PC-3 (cell line): Measurements from ENCODE around the gene EPB41. TPM values are rescaled to one million over a fixed set of nuclear protein-coding genes. Genes with fewer than 3 reads are reported as not detected.
A peak's percentile ranks its signal among the peaks of the same experiment; 100 is the strongest.
"Not testable (repeated sequence)": the region's sequence is repeated elsewhere in the genome, so short reads cannot be mapped to it uniquely, and the experiment has no call there.

ENCODE experiments used
- ATAC-seq: fragments of 200-7000 bp; cut with Tn5 transposase; 2 replicates; pipeline ENCODE4 v1.9.1; 2020; ENCODE audit warnings: mild to moderate bottlenecking, moderate library complexity
- BruUV-seq: library from RNA; stranded (reverse); fragments of 400-500 nt; replicated peaks from 2 replicates; lab custom pipeline; 2021; lab: Mats Ljungman, UMichigan
- CTCF ChIA-PET: fragments of 300-600 bp; sonication (Branson Sonifier 250); formaldehyde crosslinking; loops from one replicate; lab custom pipeline; 2022; ENCODE audit warnings: antibody characterized with exemption; lab: Charles Lee
- POLR2A ChIA-PET: fragments of 300-600 bp; sonication (Branson Sonifier 250); formaldehyde crosslinking; loops from one replicate; lab custom pipeline; 2022; ENCODE audit warnings: antibody characterized with exemption; ENCODE audit not compliant: unreplicated experiment; lab: Charles Lee
- DNase-seq: peaks from one replicate; pipeline ENCODE4 v3.0.0-alpha.2; 2015
- H2AFZ ChIP-seq: fragments of 300-600 bp; sonication (generic); 2 replicates; pipeline ENCODE4 v1.6.0; 2016; ENCODE audit warnings: antibody characterized with exemption, low read length
- H3F3A ChIP-seq: fragments of 300-600 bp; sonication (generic); one replicate; pipeline ENCODE4 v1.6.0; 2017; ENCODE audit warnings: antibody characterized with exemption, low read length, control low read depth, mild to moderate bottlenecking; ENCODE audit not compliant: unreplicated experiment
- H3K27ac ChIP-seq: fragments of 300-600 bp; sonication (generic); 2 replicates; pipeline ENCODE4 v1.5.1; 2016; ENCODE audit warnings: mild to moderate bottlenecking, low read length
- H3K27me3 ChIP-seq: fragments of 300-600 bp; sonication (generic); 2 replicates; pipeline ENCODE4 v1.6.1; 2016; ENCODE audit warnings: low read length, mixed read lengths
- H3K36me3 ChIP-seq: fragments of 300-600 bp; sonication (generic); 2 replicates; pipeline ENCODE4 v1.6.1; 2016; ENCODE audit warnings: low read depth, mixed run types, low read length, mixed read lengths
- H3K4me1 ChIP-seq: fragments of 300-600 bp; sonication (generic); 2 replicates; pipeline ENCODE4 v1.5.1; 2016; ENCODE audit warnings: low read length; ENCODE audit not compliant: insufficient read depth
- H3K4me2 ChIP-seq: fragments of 300-600 bp; sonication (generic); 2 replicates; pipeline ENCODE4 v1.6.0; 2016; ENCODE audit warnings: low read length
- H3K4me3 ChIP-seq: fragments of 300-600 bp; sonication (generic); 2 replicates; pipeline ENCODE4 v1.5.1; 2016; ENCODE audit warnings: mild to moderate bottlenecking, low read length, mixed read lengths
- H3K79me2 ChIP-seq: fragments of 300-600 bp; sonication (generic); 2 replicates; pipeline ENCODE4 v1.6.1; 2017; ENCODE audit warnings: low read length, mixed read lengths
- H3K9ac ChIP-seq: fragments of 300-600 bp; sonication (generic); 2 replicates; pipeline ENCODE4 v1.6.0; 2016; ENCODE audit warnings: mild to moderate bottlenecking, low read length
- H3K9me2 ChIP-seq: fragments of 300-600 bp; sonication (generic); replicated peaks from 2 replicates; pipeline ENCODE4 v1.6.1; 2016; ENCODE audit warnings: mixed run types, low read length, mixed read lengths
- H3K9me3 ChIP-seq: fragments of 300-600 bp; sonication (generic); 2 replicates; pipeline ENCODE4 v1.6.1; 2016; ENCODE audit warnings: low read length, mixed read lengths
- H4K20me1 ChIP-seq: fragments of 300-600 bp; sonication (generic); 2 replicates; pipeline ENCODE4 v1.6.1; 2016; ENCODE audit warnings: low read length, mixed read lengths
- EZH2 ChIP-seq: fragments of 300-600 bp; sonication (generic); IDR thresholded peaks from one replicate; pipeline ENCODE4 v1.6.1; 2017; ENCODE audit warnings: antibody characterized with exemption, mild to moderate bottlenecking, low read length; ENCODE audit not compliant: unreplicated experiment
- EZH2phosphoT487 ChIP-seq: fragments of 300-600 bp; sonication (generic); IDR thresholded peaks from 2 replicates; pipeline ENCODE4 v1.6.1; 2018; ENCODE audit warnings: mild to moderate bottlenecking, antibody characterized with exemption, low read length, borderline replicate concordance
- intact Hi-C: fragments of 100-400 bp; cut with micrococcal nuclease; formaldehyde crosslinking; loops from 2 replicates; pipeline ENCODE4 v1.9.0; 2023
- total RNA-seq: library from RNA; depleted of rRNA; stranded (reverse); fragments of >200 nt; gene quantifications from 2 replicates; pipeline ENCODE4 v1.2.3, GENCODE V29; 2014
- TF ChIP-seq, protein P1 (sequence below): fragments of 300-600 bp; sonication (generic); conservative IDR thresholded peaks from 2 replicates; pipeline ENCODE4 v1.5.1; 2017; ENCODE audit warnings: antibody characterized with exemption, low read depth, mild to moderate bottlenecking, low read length

EPB41 gene
- total RNA-seq, 1 experiment from 2014 or later, result 44.9 TPM

DNA sequence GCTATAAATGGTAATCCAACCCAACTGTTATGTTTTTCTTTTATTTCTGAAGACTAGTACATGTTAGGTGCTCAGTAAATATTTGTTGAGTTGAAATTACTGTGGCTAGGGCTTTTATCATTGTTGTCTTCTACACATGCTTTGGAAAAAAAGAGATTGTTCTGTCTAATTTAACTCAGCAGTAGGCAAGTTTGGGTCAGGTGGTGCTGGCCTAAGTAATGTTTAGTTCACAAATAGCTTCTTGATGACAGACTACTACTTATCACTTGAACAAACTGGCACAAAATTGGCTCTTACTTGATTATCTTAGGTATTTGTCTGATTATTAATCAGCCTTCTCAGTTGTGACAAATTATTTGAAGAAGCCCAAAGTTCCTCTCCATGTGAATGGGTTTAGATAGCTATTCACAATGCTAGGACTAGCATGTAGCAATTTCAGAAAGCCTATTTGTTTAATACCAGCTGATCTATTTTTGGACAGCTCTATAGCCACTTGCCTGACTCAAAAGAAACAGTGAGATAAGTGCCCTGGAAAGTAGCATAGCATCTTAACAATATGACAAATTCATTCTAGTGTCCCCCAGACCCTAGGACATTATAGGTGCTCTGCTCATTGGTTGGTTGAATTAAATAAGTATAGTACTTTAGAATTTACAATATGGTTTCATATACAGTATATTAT is 176.7 kb downstream of the EPB41 start:
- no peaks in the 10 kb centered on the region for H4K20me1 ChIP-seq
- H3K9me2 ChIP-seq, result no peaks in the 10 kb centered on the region
- H3K27ac ChIP-seq, result no peak overlapping the region
- no peak overlapping the region for H3K4me2 ChIP-seq
- no peaks in the 10 kb centered on the region for H3F3A ChIP-seq
- no peaks in the 10 kb centered on the region for H3K9me3 ChIP-seq
- no peak for TF ChIP-seq EZH2
- no peak overlapping the region for H2AFZ ChIP-seq
- H3K9ac ChIP-seq, result no peak overlapping the region
- no TSS peak for BruUV-seq
- no peaks in the 10 kb centered on the region for H3K27me3 ChIP-seq
- H3K79me2 ChIP-seq, result no peaks in the 10 kb centered on the region
- ChIA-PET POLR2A (no interaction called here), CTCF (no interaction called here)
- peaks cover 21% of the 10 kb centered on the region for H3K4me1 ChIP-seq
- no peaks in the 10 kb centered on the region for H3K36me3 ChIP-seq
- intact Hi-C loops, result no loop called here
- ATAC-seq (no peak), DNase-seq (no peak)
- H3K4me3 ChIP-seq, result no peak overlapping the region

DNA sequence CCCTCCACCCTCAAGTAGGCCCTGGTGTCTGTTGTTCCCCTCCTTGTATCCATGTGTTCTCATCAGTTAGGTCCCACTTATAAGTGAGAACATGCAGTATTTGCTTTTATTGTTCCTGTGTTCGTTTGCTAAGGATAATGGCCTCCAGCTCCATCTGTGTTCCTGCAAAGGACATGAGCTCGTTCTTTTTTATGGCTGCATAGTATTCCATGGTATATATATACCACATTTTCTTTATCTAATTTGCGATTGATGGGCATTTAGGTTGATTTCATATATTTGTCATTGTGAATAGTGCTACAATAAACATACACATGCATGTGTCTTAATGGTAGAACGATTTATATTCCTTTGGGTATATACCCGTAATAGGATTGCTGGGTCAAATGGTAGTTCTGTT is 178.3 kb downstream of the EPB41 start:
- intact Hi-C loops, H3K9ac ChIP-seq, H2AFZ ChIP-seq, H3K27ac ChIP-seq, H3K4me3 ChIP-seq, DNase-seq, ATAC-seq, H3K36me3 ChIP-seq, H3F3A ChIP-seq, H3K9me2 ChIP-seq, BruUV-seq, H3K9me3 ChIP-seq, POLR2A ChIA-PET, H3K79me2 ChIP-seq, H3K4me2 ChIP-seq, H3K27me3 ChIP-seq, CTCF ChIA-PET, H4K20me1 ChIP-seq: not testable (repeated sequence)
- H3K4me1 ChIP-seq, result peaks cover 21% of the 10 kb centered on the region

DNA sequence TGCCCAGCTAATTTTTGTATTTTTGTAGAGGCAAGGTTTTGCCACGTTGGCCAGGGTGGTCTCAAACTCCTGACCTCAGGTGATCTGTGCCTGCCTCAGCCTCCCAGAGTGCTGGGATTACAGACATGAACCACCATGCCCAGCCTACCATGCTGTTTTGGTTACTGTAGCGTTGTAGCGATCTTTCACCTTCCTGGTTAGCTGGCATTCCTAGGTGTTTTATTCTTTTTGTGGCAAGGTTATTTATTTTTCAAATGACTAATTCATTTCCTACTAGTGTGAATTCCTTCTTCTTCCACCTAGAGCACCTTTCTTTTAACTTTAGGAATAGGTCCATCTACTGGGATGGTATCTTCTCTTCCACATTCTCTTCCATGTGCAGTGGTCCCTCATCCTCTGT is 180.1 kb downstream of the EPB41 start:
- no peaks in the 10 kb centered on the region for H4K20me1 ChIP-seq
- no peaks in the 10 kb centered on the region for H3K79me2 ChIP-seq
- intact Hi-C loops, result no loop called here
- H3K9me3 ChIP-seq, result no peaks in the 10 kb centered on the region
- H3K27me3 ChIP-seq, result no peaks in the 10 kb centered on the region
- H2AFZ ChIP-seq, result no peak overlapping the region
- H3K4me1 ChIP-seq, result peaks cover 21% of the 10 kb centered on the region
- ATAC-seq, result peak; percentile 86
- no peaks in the 10 kb centered on the region; the same call in 1 of the 2 replicates for H3K36me3 ChIP-seq
- H3K4me3 ChIP-seq, result no peak overlapping the region
- H3K9ac ChIP-seq, result no peak overlapping the region
- peak overlapping the region; percentile 57 for H3K27ac ChIP-seq
- ChIA-PET POLR2A (interaction anchor here (0.6 kb wide), 1 partner anchor 1729 kb away, joined by 6 read pairs; no protein-coding TSS in a partner anchor), CTCF (no interaction called here)
- peak; percentile 64 for DNase-seq
- H3K9me2 ChIP-seq, result no peaks in the 10 kb centered on the region
- peak overlapping the region; percentile 69 for H3K4me2 ChIP-seq
- TF ChIP-seq, protein P1, sequence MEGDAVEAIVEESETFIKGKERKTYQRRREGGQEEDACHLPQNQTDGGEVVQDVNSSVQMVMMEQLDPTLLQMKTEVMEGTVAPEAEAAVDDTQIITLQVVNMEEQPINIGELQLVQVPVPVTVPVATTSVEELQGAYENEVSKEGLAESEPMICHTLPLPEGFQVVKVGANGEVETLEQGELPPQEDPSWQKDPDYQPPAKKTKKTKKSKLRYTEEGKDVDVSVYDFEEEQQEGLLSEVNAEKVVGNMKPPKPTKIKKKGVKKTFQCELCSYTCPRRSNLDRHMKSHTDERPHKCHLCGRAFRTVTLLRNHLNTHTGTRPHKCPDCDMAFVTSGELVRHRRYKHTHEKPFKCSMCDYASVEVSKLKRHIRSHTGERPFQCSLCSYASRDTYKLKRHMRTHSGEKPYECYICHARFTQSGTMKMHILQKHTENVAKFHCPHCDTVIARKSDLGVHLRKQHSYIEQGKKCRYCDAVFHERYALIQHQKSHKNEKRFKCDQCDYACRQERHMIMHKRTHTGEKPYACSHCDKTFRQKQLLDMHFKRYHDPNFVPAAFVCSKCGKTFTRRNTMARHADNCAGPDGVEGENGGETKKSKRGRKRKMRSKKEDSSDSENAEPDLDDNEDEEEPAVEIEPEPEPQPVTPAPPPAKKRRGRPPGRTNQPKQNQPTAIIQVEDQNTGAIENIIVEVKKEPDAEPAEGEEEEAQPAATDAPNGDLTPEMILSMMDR, result no peak
- TF ChIP-seq EZH2phosphoT487 (no peak), EZH2 (no peak)
- no TSS peak for BruUV-seq
- no peaks in the 10 kb centered on the region for H3F3A ChIP-seq
